Loucy (cell line): ENCODE measurements around the gene PPOX.

Experiments used
- EZH2phosphoT487 ChIP-seq: fragments of 200-600 bp; IDR thresholded peaks from 2 replicates; pipeline ENCODE4 v1.6.1; 2018; ENCODE audit warnings: antibody characterized with exemption, mild to moderate bottlenecking, moderate library complexity, borderline replicate concordance
- TF ChIP-seq, protein P1 (sequence below): fragments of 200-600 bp; sonication (generic); conservative IDR thresholded peaks from 2 replicates; pipeline ENCODE4 v1.5.1; 2014; ENCODE audit warnings: mild to moderate bottlenecking, antibody characterized with exemption, low read length

- TF ChIP-seq, protein P1, sequence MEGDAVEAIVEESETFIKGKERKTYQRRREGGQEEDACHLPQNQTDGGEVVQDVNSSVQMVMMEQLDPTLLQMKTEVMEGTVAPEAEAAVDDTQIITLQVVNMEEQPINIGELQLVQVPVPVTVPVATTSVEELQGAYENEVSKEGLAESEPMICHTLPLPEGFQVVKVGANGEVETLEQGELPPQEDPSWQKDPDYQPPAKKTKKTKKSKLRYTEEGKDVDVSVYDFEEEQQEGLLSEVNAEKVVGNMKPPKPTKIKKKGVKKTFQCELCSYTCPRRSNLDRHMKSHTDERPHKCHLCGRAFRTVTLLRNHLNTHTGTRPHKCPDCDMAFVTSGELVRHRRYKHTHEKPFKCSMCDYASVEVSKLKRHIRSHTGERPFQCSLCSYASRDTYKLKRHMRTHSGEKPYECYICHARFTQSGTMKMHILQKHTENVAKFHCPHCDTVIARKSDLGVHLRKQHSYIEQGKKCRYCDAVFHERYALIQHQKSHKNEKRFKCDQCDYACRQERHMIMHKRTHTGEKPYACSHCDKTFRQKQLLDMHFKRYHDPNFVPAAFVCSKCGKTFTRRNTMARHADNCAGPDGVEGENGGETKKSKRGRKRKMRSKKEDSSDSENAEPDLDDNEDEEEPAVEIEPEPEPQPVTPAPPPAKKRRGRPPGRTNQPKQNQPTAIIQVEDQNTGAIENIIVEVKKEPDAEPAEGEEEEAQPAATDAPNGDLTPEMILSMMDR, result no peak
- no peak for TF ChIP-seq EZH2phosphoT487
These were observed 6.7 kb downstream of the PPOX start for GRCh38 chr1:161172776-161173376.
